Osteoblast (primary cell): Measurements from ENCODE around the gene OSBPL7. TPM values are rescaled to one million over a fixed set of nuclear protein-coding genes. Genes with fewer than 3 reads are reported as not detected.

Experiments used
- DNase-seq: peaks from one replicate; pipeline ENCODE4 v3.0.0; 2011; ENCODE audit warnings: low spot score, mixed read lengths; ENCODE audit not compliant: insufficient read length; ENCODE audit errors: missing footprints
- H2AFZ ChIP-seq: 2 replicates; pipeline ENCODE4 v1.6.0; 2011; ENCODE audit warnings: mild to moderate bottlenecking, low read length
- H3K27ac ChIP-seq: 2 replicates; pipeline ENCODE4 v1.5.1; 2011; ENCODE audit warnings: mild to moderate bottlenecking, low read depth, low read length, moderate library complexity
- H3K27me3 ChIP-seq: 2 replicates; pipeline ENCODE4 v1.6.0; 2012; ENCODE audit warnings: mild to moderate bottlenecking, control low read depth, inconsistent platforms, low read length, moderate library complexity; ENCODE audit not compliant: insufficient read depth
- H3K36me3 ChIP-seq: 2 replicates; pipeline ENCODE4 v1.5.1; 2011; ENCODE audit warnings: mild to moderate bottlenecking, low read length, control low read depth, moderate library complexity; ENCODE audit not compliant: insufficient read depth
- H3K4me1 ChIP-seq: 2 replicates; pipeline ENCODE4 v1.5.1; 2011; ENCODE audit warnings: mild to moderate bottlenecking, low read length, control low read depth, moderate library complexity; ENCODE audit not compliant: insufficient read depth
- H3K4me2 ChIP-seq: 2 replicates; pipeline ENCODE4 v1.6.0; 2011; ENCODE audit warnings: mild to moderate bottlenecking, low read length; ENCODE audit not compliant: insufficient read depth
- H3K4me3 ChIP-seq: fragments of 200-600 bp; sonication (generic); 3 replicates; pipeline ENCODE4 v1.5.1; 2012; ENCODE audit warnings: mild to moderate bottlenecking, low read length, inconsistent platforms; ENCODE audit not compliant: insufficient read depth
- H3K79me2 ChIP-seq: 2 replicates; pipeline ENCODE4 v1.6.0; 2012; ENCODE audit warnings: mild to moderate bottlenecking, low read length, control low read depth, inconsistent platforms; ENCODE audit not compliant: insufficient read depth
- H3K9me3 ChIP-seq: 2 replicates; pipeline ENCODE4 v1.5.1; 2011; ENCODE audit warnings: low read depth, low read length, control low read depth
- H4K20me1 ChIP-seq: 2 replicates; pipeline ENCODE4 v1.6.0; 2012; ENCODE audit warnings: mild to moderate bottlenecking, low read length, control low read depth; ENCODE audit not compliant: insufficient read depth
- total RNA-seq: library from RNA; depleted of rRNA; stranded (reverse); fragments of >200 nt; gene quantifications from 2 replicates; pipeline ENCODE4 v1.2.3, GENCODE V29; 2012
- TF ChIP-seq, protein P1 (sequence below): IDR thresholded peaks from 2 replicates; pipeline ENCODE4 v1.5.1; 2011; ENCODE audit warnings: mild to moderate bottlenecking, low read depth, low read length, moderate library complexity; ENCODE audit errors: extremely low read depth

Gene OSBPL7
- total RNA-seq, 1 donor = 8.0 TPM

DNA sequence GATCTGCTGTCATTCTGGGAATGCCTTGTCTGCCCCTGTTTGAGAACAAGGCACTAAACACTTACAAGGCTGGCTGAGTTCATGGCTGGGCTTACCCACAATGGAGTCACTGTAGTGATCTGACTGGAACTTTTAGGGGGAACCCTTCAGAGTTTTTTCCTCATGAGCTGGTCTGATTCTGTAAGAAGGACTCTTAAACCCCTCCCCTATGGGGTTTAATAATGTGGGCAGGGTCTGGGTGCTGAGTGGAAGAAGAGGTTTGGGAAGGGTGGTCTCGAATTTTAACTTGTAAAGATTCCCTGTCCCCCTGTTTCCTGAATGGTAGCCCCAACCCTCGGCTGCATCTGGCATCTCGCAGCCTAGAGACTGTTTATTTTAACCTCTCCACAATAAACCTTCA is 30.6 kb downstream of the OSBPL7 start:
- H3K9me3 ChIP-seq = no peaks in the 10 kb centered on the region
- no peak overlapping the region for H3K27ac ChIP-seq
- H3K27me3 ChIP-seq = peaks cover 75% of the 10 kb centered on the region
- peaks cover 3% of the 10 kb centered on the region for H3K4me1 ChIP-seq
- H2AFZ ChIP-seq = no peak overlapping the region
- no peaks in the 10 kb centered on the region for H4K20me1 ChIP-seq
- H3K4me2 ChIP-seq = no peak overlapping the region
- no peaks in the 10 kb centered on the region for H3K36me3 ChIP-seq
- H3K4me3 ChIP-seq = no peak overlapping the region
- TF ChIP-seq, protein P1, sequence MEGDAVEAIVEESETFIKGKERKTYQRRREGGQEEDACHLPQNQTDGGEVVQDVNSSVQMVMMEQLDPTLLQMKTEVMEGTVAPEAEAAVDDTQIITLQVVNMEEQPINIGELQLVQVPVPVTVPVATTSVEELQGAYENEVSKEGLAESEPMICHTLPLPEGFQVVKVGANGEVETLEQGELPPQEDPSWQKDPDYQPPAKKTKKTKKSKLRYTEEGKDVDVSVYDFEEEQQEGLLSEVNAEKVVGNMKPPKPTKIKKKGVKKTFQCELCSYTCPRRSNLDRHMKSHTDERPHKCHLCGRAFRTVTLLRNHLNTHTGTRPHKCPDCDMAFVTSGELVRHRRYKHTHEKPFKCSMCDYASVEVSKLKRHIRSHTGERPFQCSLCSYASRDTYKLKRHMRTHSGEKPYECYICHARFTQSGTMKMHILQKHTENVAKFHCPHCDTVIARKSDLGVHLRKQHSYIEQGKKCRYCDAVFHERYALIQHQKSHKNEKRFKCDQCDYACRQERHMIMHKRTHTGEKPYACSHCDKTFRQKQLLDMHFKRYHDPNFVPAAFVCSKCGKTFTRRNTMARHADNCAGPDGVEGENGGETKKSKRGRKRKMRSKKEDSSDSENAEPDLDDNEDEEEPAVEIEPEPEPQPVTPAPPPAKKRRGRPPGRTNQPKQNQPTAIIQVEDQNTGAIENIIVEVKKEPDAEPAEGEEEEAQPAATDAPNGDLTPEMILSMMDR = no peak
- DNase-seq = no peak
- H3K79me2 ChIP-seq = no peaks in the 10 kb centered on the region

- no peaks in the 10 kb centered on the region for H4K20me1 ChIP-seq
- no peak overlapping the region for H3K27ac ChIP-seq
- peaks cover 71% of the 10 kb centered on the region for H3K27me3 ChIP-seq
- peak; percentile 93 for DNase-seq
- peak overlapping the region; percentile 66 for H3K4me2 ChIP-seq
- TF ChIP-seq, protein P1 = peak; percentile 38
- H3K4me1 ChIP-seq = peaks cover 3% of the 10 kb centered on the region
- no peaks in the 10 kb centered on the region for H3K79me2 ChIP-seq
- H3K36me3 ChIP-seq = no peaks in the 10 kb centered on the region
- H2AFZ ChIP-seq = peak overlapping the region; percentile 55
- no peaks in the 10 kb centered on the region for H3K9me3 ChIP-seq
- H3K4me3 ChIP-seq = peak overlapping the region; percentile 47
These were observed 31.7 kb downstream of the OSBPL7 start for GRCh38 chr17:47789611-47790561.

DNA sequence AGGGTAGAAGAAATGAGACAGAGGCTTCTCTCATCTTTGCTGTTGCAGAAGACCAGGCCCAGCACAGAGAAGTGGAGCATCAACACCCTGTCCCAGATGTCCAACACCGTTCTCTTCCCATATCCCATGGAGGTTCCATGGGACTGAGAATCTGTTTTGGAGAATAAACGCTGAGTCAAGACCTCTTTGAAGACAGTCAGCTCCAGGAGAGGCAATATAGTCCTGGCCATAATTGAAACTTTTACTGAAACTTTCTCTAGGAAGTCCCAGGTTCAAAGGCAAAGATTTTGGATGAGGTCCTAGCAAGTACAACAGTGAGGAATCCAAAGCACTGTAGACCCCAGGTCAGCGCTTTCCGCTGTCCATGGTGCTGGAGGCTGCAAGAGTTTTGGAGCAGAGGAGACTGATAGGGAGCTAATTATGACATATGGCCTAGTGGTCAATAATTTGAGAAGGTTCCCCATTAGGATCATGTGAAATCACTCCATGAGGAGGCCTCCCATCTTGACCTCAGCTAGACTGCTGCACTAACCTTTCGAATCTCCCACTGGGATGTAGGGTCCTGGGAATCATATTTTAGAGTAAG is 36.0 kb downstream of the OSBPL7 start:
- H3K4me1 ChIP-seq = peaks cover 3% of the 10 kb centered on the region
- H3K36me3 ChIP-seq = no peaks in the 10 kb centered on the region
- H3K27me3 ChIP-seq = peaks cover 52% of the 10 kb centered on the region
- H2AFZ ChIP-seq = no peak overlapping the region
- no peak overlapping the region for H3K4me3 ChIP-seq
- no peaks in the 10 kb centered on the region for H3K79me2 ChIP-seq
- H4K20me1 ChIP-seq = no peaks in the 10 kb centered on the region
- TF ChIP-seq, protein P1 = no peak
- no peak for DNase-seq
- H3K9me3 ChIP-seq = no peaks in the 10 kb centered on the region
- no peak overlapping the region for H3K4me2 ChIP-seq
- no peak overlapping the region for H3K27ac ChIP-seq

GRCh38 chr17:47781397-47781796 is 40.2 kb downstream of the OSBPL7 start:
- Histone ChIP-seq H3K79me2 (no peaks in the 10 kb centered on the region), H3K9me3 (no peaks in the 10 kb centered on the region), H3K27ac (no peak overlapping the region), H3K4me1 (no peaks in the 10 kb centered on the region), H3K4me3 (no peak overlapping the region), H4K20me1 (no peaks in the 10 kb centered on the region), H3K27me3 (peaks cover 50% of the 10 kb centered on the region), H3K36me3 (no peaks in the 10 kb centered on the region), H2AFZ (no peak overlapping the region), H3K4me2 (no peak overlapping the region)
- TF ChIP-seq, protein P1 = no peak
- DNase-seq = no peak
